GM18867 (cell line): ENCODE results near the gene TMEM98.
"Not testable (repeated sequence)": the region's sequence is repeated elsewhere in the genome, so short reads cannot be mapped to it uniquely, and the experiment has no call there.

Source experiments
- ATAC-seq: cut with Tn5 transposase; IDR thresholded peaks from one replicate; pipeline ENCODE4 v1.9.1; 2021; ENCODE audit warnings: mild to moderate bottlenecking, moderate library complexity; ENCODE audit not compliant: unreplicated experiment

Gene TMEM98

GRCh38 chr17:32941419-32942032 lies 13.6 kb downstream of the TMEM98 start:
- no peak for ATAC-seq

- no peak for ATAC-seq
These were observed 15.3 kb downstream of the TMEM98 start for GRCh38 chr17:32943206-32943605.

- ATAC-seq: no peak
These were observed 15.8 kb downstream of the TMEM98 start for GRCh38 chr17:32943647-32944191.

GRCh38 chr17:32944248-32945020 lies 16.5 kb downstream of the TMEM98 start:
- no peak for ATAC-seq

GRCh38 chr17:32946375-32947135 lies 18.6 kb downstream of the TMEM98 start:
- no peak for ATAC-seq

GRCh38 chr17:32947736-32948135 lies 19.8 kb downstream of the TMEM98 start:
- no peak for ATAC-seq

- ATAC-seq: no peak
These were observed 21.2 kb downstream of the TMEM98 start for GRCh38 chr17:32949181-32949580.

GRCh38 chr17:32952491-32952890 lies 24.5 kb downstream of the TMEM98 start:
- not testable (repeated sequence) for ATAC-seq

- ATAC-seq: no peak
These were observed 25.1 kb downstream of the TMEM98 start for GRCh38 chr17:32953045-32953444.

- no peak for ATAC-seq
These were observed 25.9 kb downstream of the TMEM98 start for GRCh38 chr17:32953857-32954256.

GRCh38 chr17:32954477-32954876 lies 26.5 kb downstream of the TMEM98 start:
- ATAC-seq: no peak

- no peak for ATAC-seq
These were observed 27.2 kb downstream of the TMEM98 start for GRCh38 chr17:32955155-32955554.

- no peak for ATAC-seq
These were observed 28.5 kb downstream of the TMEM98 start for GRCh38 chr17:32956240-32956970.

GRCh38 chr17:32958418-32958817 lies 30.5 kb downstream of the TMEM98 start:
- ATAC-seq: no peak

- no peak for ATAC-seq
These were observed 32.9 kb downstream of the TMEM98 start for GRCh38 chr17:32960815-32961214.

GRCh38 chr17:32962320-32962711 lies 34.4 kb downstream of the TMEM98 start:
- no peak for ATAC-seq

GRCh38 chr17:32964541-32964940 lies 36.6 kb downstream of the TMEM98 start:
- ATAC-seq: no peak

GRCh38 chr17:32969231-32969630 lies 41.3 kb downstream of the TMEM98 start:
- not testable (repeated sequence) for ATAC-seq

GRCh38 chr17:32970281-32970680 lies 42.3 kb downstream of the TMEM98 start:
- ATAC-seq: no peak

GRCh38 chr17:32971171-32971570 lies 43.2 kb downstream of the TMEM98 start:
- no peak for ATAC-seq

GRCh38 chr17:32976131-32976530 lies 48.2 kb downstream of the TMEM98 start:
- no peak for ATAC-seq
